Kidney epithelial cell (primary cell): ENCODE results near the gene FAM83D. TPM values are rescaled to one million over a fixed set of nuclear protein-coding genes. Genes with fewer than 3 reads are reported as not detected.

Experiments used
- DNase-seq: peaks from one replicate; pipeline ENCODE4 v3.0.0-alpha.2; 2010; ENCODE audit warnings: low read depth
- H3K27me3 ChIP-seq: 2 replicates; pipeline ENCODE4 v1.6.0; 2011; ENCODE audit warnings: low read length; ENCODE audit not compliant: control insufficient read depth, insufficient read depth
- H3K36me3 ChIP-seq: 2 replicates; pipeline ENCODE4 v1.5.1; 2011; ENCODE audit warnings: low read length; ENCODE audit not compliant: control insufficient read depth, insufficient read depth
- H3K4me3 ChIP-seq: 2 replicates; pipeline ENCODE4 v1.5.1; 2011; ENCODE audit warnings: low read depth, mild to moderate bottlenecking, control low read depth, low read length
- CTCF ChIP-seq: IDR thresholded peaks from 2 replicates; pipeline ENCODE4 v1.5.1; 2011; ENCODE audit warnings: mild to moderate bottlenecking, moderate library complexity, low read length, control low read depth, inconsistent platforms; ENCODE audit not compliant: insufficient read depth, poor library complexity, severe bottlenecking
- total RNA-seq: library from RNA; depleted of rRNA; stranded (reverse); fragments of >200 nt; gene quantifications from 2 replicates; pipeline ENCODE4 v1.2.3, GENCODE V29; 2015

Gene FAM83D
- total RNA-seq, 1 donor from 2014 or later = 4.1 TPM

- Histone ChIP-seq H3K27me3 (no peaks in the 10 kb centered on the region), H3K4me3 (no peak overlapping the region), H3K36me3 (no peaks in the 10 kb centered on the region)
- no peak for TF ChIP-seq CTCF
- DNase-seq = no peak
These were observed 43.5 kb downstream of the FAM83D start for GRCh38 chr20:38969708-38970107.

- Histone ChIP-seq H3K4me3 (no peak overlapping the region), H3K36me3 (no peaks in the 10 kb centered on the region), H3K27me3 (no peaks in the 10 kb centered on the region)
- no peak for DNase-seq
- no peak for TF ChIP-seq CTCF
These were observed 44.1 kb downstream of the FAM83D start for GRCh38 chr20:38970302-38970701.

GRCh38 chr20:38973107-38973506, 46.9 kb downstream of the FAM83D start:
- TF ChIP-seq CTCF = no peak

GRCh38 chr20:38973645-38974044, 47.4 kb downstream of the FAM83D start:
- no peaks in the 10 kb centered on the region for H3K36me3 ChIP-seq
- no peak for TF ChIP-seq CTCF
- H3K4me3 ChIP-seq = no peak overlapping the region
- no peaks in the 10 kb centered on the region for H3K27me3 ChIP-seq
- no peak for DNase-seq

More at GRCh38 chr20:38973107-38973506, 46.9 kb downstream of the FAM83D start:
- DNase-seq = no peak
- Histone ChIP-seq H3K4me3 (no peak overlapping the region), H3K36me3 (no peaks in the 10 kb centered on the region), H3K27me3 (no peaks in the 10 kb centered on the region)

- no peak for TF ChIP-seq CTCF
- DNase-seq = no peak
- H3K4me3 ChIP-seq = no peak overlapping the region
- no peaks in the 10 kb centered on the region for H3K27me3 ChIP-seq
- no peaks in the 10 kb centered on the region for H3K36me3 ChIP-seq
These were observed 49.4 kb downstream of the FAM83D start for GRCh38 chr20:38975539-38976120.

- DNase-seq = no peak
- Histone ChIP-seq H3K27me3 (no peaks in the 10 kb centered on the region), H3K36me3 (no peaks in the 10 kb centered on the region), H3K4me3 (no peak overlapping the region)
- TF ChIP-seq CTCF = no peak
These were observed 53.2 kb downstream of the FAM83D start for GRCh38 chr20:38979434-38979833.
